HepG2 (cell line): ENCODE results near the gene PGM3. TPM values are rescaled to one million over a fixed set of nuclear protein-coding genes. Genes with fewer than 3 reads are reported as not detected.

ENCODE experiments used
- AKNA ChIP-seq: sonication (generic); formaldehyde crosslinking; IDR thresholded peaks from 2 replicates; pipeline ENCODE4 v1.4.0; 2020; ENCODE audit warnings: missing genetic modification reagents, borderline replicate concordance
- ATM ChIP-seq: fragments of 450-650 bp; IDR thresholded peaks from 2 replicates; pipeline ENCODE4 v1.7.1; 2017; ENCODE audit warnings: mild to moderate bottlenecking, borderline replicate concordance
- ELK4 ChIP-seq: sonication (generic); formaldehyde crosslinking; IDR thresholded peaks from 2 replicates; pipeline ENCODE4 v1.9.0; 2021; ENCODE audit warnings: missing genetic modification reagents, borderline replicate concordance
- HNRNPL ChIP-seq: fragments of 200-400 bp; formaldehyde crosslinking; IDR thresholded peaks from 2 replicates; pipeline ENCODE4 v1.6.1; 2017; ENCODE audit warnings: mild to moderate bottlenecking, low read depth, low read length
- NFE2 ChIP-seq: sonication (generic); formaldehyde crosslinking; IDR thresholded peaks from 2 replicates; pipeline ENCODE4 v1.4.0; 2020; ENCODE audit warnings: missing genetic modification reagents
- NFIC ChIP-seq: IDR thresholded peaks from 2 replicates; pipeline ENCODE4 v1.6.1; 2012; ENCODE audit warnings: mild to moderate bottlenecking, low read length, inconsistent platforms
- RELA ChIP-seq: sonication (generic); formaldehyde crosslinking; IDR thresholded peaks from 2 replicates; pipeline ENCODE4 v1.4.0; 2020; ENCODE audit warnings: missing genetic modification reagents
- SNAPC5 ChIP-seq: sonication (generic); formaldehyde crosslinking; IDR thresholded peaks from 2 replicates; pipeline ENCODE4 v1.8.1; 2023; ENCODE audit warnings: mild to moderate bottlenecking, missing genetic modification reagents, borderline replicate concordance
- TARDBP ChIP-seq: sonication (generic); formaldehyde crosslinking; IDR thresholded peaks from 2 replicates; pipeline ENCODE4 v1.8.0; 2022; ENCODE audit warnings: mild to moderate bottlenecking, missing genetic modification reagents
- TIGD3 ChIP-seq: sonication (generic); formaldehyde crosslinking; IDR thresholded peaks from 2 replicates; pipeline ENCODE4 v1.5.1; 2020; ENCODE audit warnings: mild to moderate bottlenecking, missing genetic modification reagents, borderline replicate concordance
- ZFYVE20 ChIP-seq: sonication (generic); formaldehyde crosslinking; IDR thresholded peaks from 2 replicates; pipeline ENCODE4 v1.8.0; 2023; ENCODE audit warnings: low read depth, mild to moderate bottlenecking, moderate library complexity, missing genetic modification reagents, borderline replicate concordance
- ZNF503 ChIP-seq: sonication (generic); formaldehyde crosslinking; IDR thresholded peaks from 2 replicates; pipeline ENCODE4 v1.4.0; 2020; ENCODE audit warnings: missing genetic modification reagents
- ZNF597 ChIP-seq: sonication (generic); formaldehyde crosslinking; IDR thresholded peaks from 2 replicates; pipeline ENCODE4 v1.5.0; 2020; ENCODE audit warnings: missing genetic modification reagents
- ZSCAN5A ChIP-seq: sonication (generic); formaldehyde crosslinking; IDR thresholded peaks from 2 replicates; pipeline ENCODE4 v1.8.0; 2022; ENCODE audit warnings: mild to moderate bottlenecking, missing genetic modification reagents, borderline replicate concordance
- polyA plus RNA-seq, 8 experiments: library from polyadenylated mRNA; depleted of rRNA in 3 of 8; stranded (reverse) in 7 of 8; unstranded in 1 of 8; fragments of >200 nt; fragmentation: Illumina TruSeq in 4 of 8; extraction: Trizol in 4 of 8; gene quantifications; 2 replicates each; pipeline versions ENCODE4 v1.2.1 to v1.2.3, GENCODE V29; 2011 to 2016; ENCODE audit warnings: low read depth in 4 of 8, missing spikeins in 1 of 8, mixed read lengths in 1 of 8; ENCODE audit not compliant: insufficient read depth in 1 of 8
- total RNA-seq, 5 experiments: library from RNA; depleted of rRNA; stranded (reverse); fragments of >200 nt; fragmentation: Illumina TruSeq; extraction: Trizol; gene quantifications; 2 replicates each; pipeline ENCODE4 v1.2.3, GENCODE V29; 2016; ENCODE audit warnings: low read depth in 1 of 5

The PGM3 gene
- total and polyA plus RNA-seq, 2 of the 13 experiments (the other 11 are each of a cell fraction or from before 2014, with no cell fraction given) = 72.5 to 163 TPM

GRCh38 chr6:83192871-83193746, at the start of gene PGM3, which contains the start of gene RWDD2A (continued):
- TF ChIP-seq ZNF503 (CRISPR knock-in tag) = 0 out of 2 replicates have a peak, but pooled peaks have one; percentile 28
- TF ChIP-seq RELA (CRISPR knock-in tag) = no peak
- TF ChIP-seq HNRNPL = no peak
- TF ChIP-seq ELK4 (CRISPR knock-in tag) = peak; percentile 13; the same call in 1 of the 2 replicates
- no peak; the same call in 1 of the 2 replicates for TF ChIP-seq ZSCAN5A (CRISPR knock-in tag)
- no peak for TF ChIP-seq AKNA (CRISPR knock-in tag)
- no peak for TF ChIP-seq ATM
- no peak for TF ChIP-seq TIGD3 (CRISPR knock-in tag)
- TF ChIP-seq TARDBP (CRISPR knock-in tag) = peak; percentile 68; the same call in 1 of the 2 replicates
- peak; percentile 62; the same call in 1 of the 2 replicates for TF ChIP-seq ZFYVE20 (CRISPR knock-in tag)
- no peak for TF ChIP-seq SNAPC5 (CRISPR knock-in tag)
- no peak for TF ChIP-seq NFIC
- no peak for TF ChIP-seq NFE2 (CRISPR knock-in tag)
- 0 out of 2 replicates have a peak, but pooled peaks have one; percentile 4 for TF ChIP-seq ZNF597 (CRISPR knock-in tag)
